ENCODE measurements around the gene GNG13.

DNA sequence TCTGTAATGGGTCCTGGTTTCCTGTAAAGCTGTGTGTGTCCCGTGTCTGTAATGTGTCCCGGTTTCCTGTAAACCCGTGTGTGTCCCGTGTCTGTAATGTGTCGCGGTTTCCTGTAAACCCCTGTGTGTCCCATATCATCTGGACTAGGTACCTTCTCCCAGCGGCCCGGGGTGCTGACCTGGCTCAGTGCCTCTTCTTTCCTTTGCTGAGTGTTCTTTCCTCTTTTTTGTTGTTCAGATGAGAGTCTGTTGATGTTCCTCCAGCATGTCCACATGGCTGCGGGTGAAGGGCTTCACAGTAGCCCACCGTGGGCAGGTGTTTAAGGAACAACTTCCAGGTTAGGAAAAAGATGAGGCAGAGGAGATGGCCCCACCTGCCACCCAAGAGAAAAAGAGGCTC lies 46.6 kb upstream of the GNG13 start:
- TF ChIP-seq, protein P1, sequence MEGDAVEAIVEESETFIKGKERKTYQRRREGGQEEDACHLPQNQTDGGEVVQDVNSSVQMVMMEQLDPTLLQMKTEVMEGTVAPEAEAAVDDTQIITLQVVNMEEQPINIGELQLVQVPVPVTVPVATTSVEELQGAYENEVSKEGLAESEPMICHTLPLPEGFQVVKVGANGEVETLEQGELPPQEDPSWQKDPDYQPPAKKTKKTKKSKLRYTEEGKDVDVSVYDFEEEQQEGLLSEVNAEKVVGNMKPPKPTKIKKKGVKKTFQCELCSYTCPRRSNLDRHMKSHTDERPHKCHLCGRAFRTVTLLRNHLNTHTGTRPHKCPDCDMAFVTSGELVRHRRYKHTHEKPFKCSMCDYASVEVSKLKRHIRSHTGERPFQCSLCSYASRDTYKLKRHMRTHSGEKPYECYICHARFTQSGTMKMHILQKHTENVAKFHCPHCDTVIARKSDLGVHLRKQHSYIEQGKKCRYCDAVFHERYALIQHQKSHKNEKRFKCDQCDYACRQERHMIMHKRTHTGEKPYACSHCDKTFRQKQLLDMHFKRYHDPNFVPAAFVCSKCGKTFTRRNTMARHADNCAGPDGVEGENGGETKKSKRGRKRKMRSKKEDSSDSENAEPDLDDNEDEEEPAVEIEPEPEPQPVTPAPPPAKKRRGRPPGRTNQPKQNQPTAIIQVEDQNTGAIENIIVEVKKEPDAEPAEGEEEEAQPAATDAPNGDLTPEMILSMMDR (IDR thresholded peaks at IDR 0.05): no peak
- no peak for TF ChIP-seq POLR2A (IDR thresholded peaks at IDR 0.05)

All from right lobe of liver (tissue), 4 donors.